B cell (primary cell): ENCODE results near the gene MVK. TPM values are rescaled to one million over a fixed set of nuclear protein-coding genes. Genes with fewer than 3 reads are reported as not detected.

ENCODE experiments used
- ATAC-seq: fragments of 200-7000 bp; cut with Tn5 transposase; one replicate; pipeline ENCODE4 v1.10.0; 2021; ENCODE audit warnings: low read depth, mild to moderate bottlenecking, moderate number of reproducible peaks, moderate library complexity
- CTCF ChIA-PET: fragments of 350-600 bp; sonication (Branson Sonifier 250); formaldehyde crosslinking; loops from one replicate; lab custom pipeline; 2021; ENCODE audit warnings: antibody characterized with exemption, inconsistent platforms; lab: Charles Lee
- POLR2A ChIA-PET: fragments of 350-600 bp; sonication (Branson Sonifier 250); formaldehyde crosslinking; loops from one replicate; lab custom pipeline; 2021; ENCODE audit warnings: antibody characterized with exemption; lab: Charles Lee
- DNase-seq: peaks from one replicate; pipeline ENCODE4 v3.0.0; 2013
- H2AFZ ChIP-seq: 2 replicates; pipeline ENCODE4 v1.6.1; 2012; ENCODE audit warnings: mild to moderate bottlenecking, low read depth, low read length; ENCODE audit not compliant: insufficient read depth, poor library complexity, severe bottlenecking
- H3K27ac ChIP-seq, 2 donors: 1 replicate in 1 of 2; 2 replicates in 1 of 2; pipeline ENCODE4 v1.5.1; 2012 to 2013; ENCODE audit warnings: low read length in 2 of 2, mild to moderate bottlenecking in 2 of 2, moderate library complexity in 1 of 2
- H3K27me3 ChIP-seq, 4 experiments: fragments of 200-600 bp in 1 of 4; sonication (generic) in 1 of 4; replicated peaks in 1 of 4; 1 replicate in 2 of 4; 2 replicates in 2 of 4; pipeline versions ENCODE4 v1.6.1 to v1.7.0; 2013 to 2016; ENCODE audit warnings: low read length in 3 of 4, mild to moderate bottlenecking in 2 of 4, mixed read lengths in 1 of 4, moderate library complexity in 1 of 4; ENCODE audit not compliant: insufficient read depth in 4 of 4, control insufficient read depth in 3 of 4; ENCODE audit errors: control extremely low read depth in 1 of 4
- H3K36me3 ChIP-seq, 2 experiments: replicated peaks in 1 of 2; 1 replicate in 1 of 2; 2 replicates in 1 of 2; pipeline versions ENCODE4 v1.6.1 to v1.7.1; 2013; ENCODE audit warnings: low read length in 1 of 2; ENCODE audit not compliant: insufficient read depth in 2 of 2, control insufficient read depth in 1 of 2; ENCODE audit errors: control extremely low read depth in 1 of 2, extremely low read depth in 1 of 2
- H3K4me1 ChIP-seq, 2 donors: fragments of 200-600 bp in 1 of 2; sonication (generic) in 1 of 2; 1 replicate in 1 of 2; 2 replicates in 1 of 2; pipeline versions ENCODE4 v1.5.1 to v1.6.1; 2013 to 2017; ENCODE audit warnings: low read length in 2 of 2; ENCODE audit not compliant: control insufficient read depth in 2 of 2, insufficient read depth in 2 of 2
- H3K4me2 ChIP-seq: replicated peaks from 2 replicates; pipeline ENCODE3; 2012; ENCODE audit warnings: mild to moderate bottlenecking, low read depth, low read length; ENCODE audit not compliant: poor library complexity, severe bottlenecking
- H3K4me3 ChIP-seq, 5 experiments: fragments of 200-600 bp in 1 of 5; sonication (generic) in 1 of 5; 1 replicate in 3 of 5; 2 replicates in 2 of 5; pipeline versions ENCODE4 v1.5.1 to v1.7.0; 2011 to 2016; ENCODE audit warnings: low read length in 4 of 5, mild to moderate bottlenecking in 4 of 5, low read depth in 2 of 5, control low read depth in 1 of 5, moderate library complexity in 1 of 5; ENCODE audit not compliant: insufficient read depth in 1 of 5; ENCODE audit errors: control extremely low read depth in 1 of 5, extremely low read depth in 1 of 5
- H3K79me2 ChIP-seq: fragments of 200-600 bp; sonication (generic); one replicate; pipeline ENCODE4 v1.6.0; 2016; ENCODE audit warnings: low read length; ENCODE audit not compliant: control insufficient read depth, insufficient read depth
- H3K9ac ChIP-seq: fragments of 200-600 bp; sonication (generic); 2 replicates; pipeline ENCODE4 v1.6.1; 2017; ENCODE audit warnings: mild to moderate bottlenecking, low read length, moderate library complexity
- H3K9me3 ChIP-seq, 3 donors: one replicate each; pipeline versions ENCODE4 v1.6.1 to v1.7.1; 2013; ENCODE audit warnings: low read length in 2 of 3; ENCODE audit not compliant: control insufficient read depth in 2 of 3, insufficient read depth in 1 of 3; ENCODE audit errors: control extremely low read depth in 1 of 3
- H4K20me1 ChIP-seq: 2 replicates; pipeline ENCODE4 v1.6.0; 2012; ENCODE audit warnings: mild to moderate bottlenecking, low read length; ENCODE audit not compliant: insufficient read depth, control insufficient read depth, poor library complexity, severe bottlenecking
- H3K27ac Mint-ChIP-seq: one replicate; pipeline ENCODE4 v1.8.0; 2021; ENCODE audit warnings: mixed read lengths
- H3K27me3 Mint-ChIP-seq: one replicate; pipeline ENCODE4 v1.8.0; 2021; ENCODE audit warnings: mixed read lengths
- H3K4me1 Mint-ChIP-seq: one replicate; pipeline ENCODE4 v1.8.0; 2021; ENCODE audit warnings: mixed read lengths
- H3K4me3 Mint-ChIP-seq: one replicate; pipeline ENCODE4 v1.8.0; 2021; ENCODE audit warnings: mixed read lengths
- H3K9me3 Mint-ChIP-seq: one replicate; pipeline ENCODE4 v1.8.0; 2022; ENCODE audit warnings: mixed read lengths; ENCODE audit not compliant: insufficient read depth
- CTCF ChIP-seq: fragments of 200-600 bp; IDR thresholded peaks from one replicate; pipeline ENCODE4 v1.8.0; 2022; ENCODE audit warnings: antibody characterized with exemption, mild to moderate bottlenecking
- EZH2 ChIP-seq: IDR thresholded peaks from 2 replicates; pipeline ENCODE4 v1.6.1; 2012; ENCODE audit warnings: borderline replicate concordance, low read depth, mild to moderate bottlenecking, moderate library complexity, low read length; ENCODE audit not compliant: insufficient read depth, poor library complexity, severe bottlenecking
- WGBS: methylation state at CpG from one replicate; pipeline ENCODE4 v1.1.5; 2013; ENCODE audit warnings: missing lambda C conversion rate; ENCODE audit not compliant: insufficient coverage; 5-methylcytosine and 5-hydroxymethylcytosine counted together
- intact Hi-C: fragments of 100-400 bp; cut with micrococcal nuclease; formaldehyde crosslinking; loops from one replicate; pipeline ENCODE4 v1.10.0; 2022
- polyA plus RNA-seq: library from polyadenylated mRNA; depleted of rRNA; stranded (reverse); fragments of >200 nt; gene quantifications from 2 replicates; pipeline ENCODE4 v1.2.3, GENCODE V29; 2012
- total RNA-seq, 2 donors: library from RNA; stranded (reverse); fragments of 120-200 nt in 1 of 2; gene quantifications; 1 replicate in 1 of 2; 2 replicates in 1 of 2; pipeline versions ENCODE4 v1.2.3 to v1.2.4, GENCODE V29; 2013 to 2022

Gene MVK
- total and polyA plus RNA-seq, 2 donors (not counting 1 experiment from before 2014, with no cell fraction given): 12.1 to 12.5 TPM

DNA sequence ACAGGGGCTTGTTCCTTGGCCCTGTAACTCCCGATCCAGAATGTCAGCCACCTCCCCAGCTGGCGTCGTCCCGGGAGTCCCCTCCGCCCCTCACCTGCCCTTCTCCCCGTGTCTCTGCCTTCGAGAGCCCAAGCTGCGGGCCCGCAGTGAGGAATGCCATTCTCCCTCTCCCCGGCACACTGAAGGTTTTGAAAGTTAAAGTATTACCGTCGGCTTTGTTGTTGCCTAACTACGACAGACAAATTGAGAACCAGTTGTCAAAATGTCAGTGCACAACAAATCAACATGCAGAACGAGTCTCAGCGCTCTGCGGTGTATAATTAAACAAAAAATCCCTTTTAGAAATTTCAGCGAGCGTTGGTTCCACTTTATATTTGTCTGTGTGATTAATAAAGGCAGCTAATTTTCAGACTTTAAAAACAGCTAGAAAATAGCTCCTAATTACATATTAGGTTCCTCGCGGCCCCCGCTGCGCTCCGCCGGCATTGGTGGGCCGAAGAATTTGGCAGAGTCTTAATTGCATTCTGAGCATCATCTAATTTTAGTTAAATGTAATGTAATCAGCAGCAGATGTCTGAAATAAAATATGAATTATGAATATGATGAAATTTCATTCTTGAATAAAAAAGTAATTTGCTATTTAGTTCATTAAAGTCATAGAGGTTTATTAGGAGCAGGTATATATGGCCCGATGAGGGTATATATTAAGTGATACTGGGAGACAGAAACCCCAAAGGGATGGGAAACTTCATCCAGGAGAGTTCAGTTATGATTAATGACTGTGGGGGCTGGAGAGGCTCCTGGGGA lies 40.3 kb downstream of the MVK start:
- Mint-ChIP-seq H3K27ac (no peak overlapping the region), H3K9me3 (no peaks in the 10 kb centered on the region), H3K27me3 (peaks cover 40% of the 10 kb centered on the region), H3K4me3 (no peak overlapping the region), H3K4me1 (no peaks in the 10 kb centered on the region)
- Histone ChIP-seq H3K79me2 (no peaks in the 10 kb centered on the region), H2AFZ (no peak overlapping the region), H3K4me2 (no peak overlapping the region), H3K4me3 (no peak overlapping the region), H3K27ac (no peak overlapping the region), H3K9ac (no peak overlapping the region), H3K4me1 (no peaks in the 10 kb centered on the region), H4K20me1 (no peaks in the 10 kb centered on the region), H3K36me3 (no peaks in the 10 kb centered on the region), H3K9me3 (peaks cover 0 to 4% (median 0%) of the 10 kb centered on the region in 3 donors), H3K27me3 (peaks cover 0 to 17% (median 3%) of the 10 kb centered on the region in 4 experiments)
- POLR2A ChIA-PET: no interaction called here
- intact Hi-C loops: no loop called here
- ATAC-seq (no peak), DNase-seq (no peak)
- CTCF ChIA-PET: interaction anchor here (0.9 kb wide), 1 partner anchor 16 kb away, joined by 3 read pairs; no protein-coding TSS in a partner anchor
- TF ChIP-seq CTCF (no peak), EZH2 (no peak)
- 81% methylated on average over 10 of the region's 26 CpGs for whole genome bisulfite sequencing

DNA sequence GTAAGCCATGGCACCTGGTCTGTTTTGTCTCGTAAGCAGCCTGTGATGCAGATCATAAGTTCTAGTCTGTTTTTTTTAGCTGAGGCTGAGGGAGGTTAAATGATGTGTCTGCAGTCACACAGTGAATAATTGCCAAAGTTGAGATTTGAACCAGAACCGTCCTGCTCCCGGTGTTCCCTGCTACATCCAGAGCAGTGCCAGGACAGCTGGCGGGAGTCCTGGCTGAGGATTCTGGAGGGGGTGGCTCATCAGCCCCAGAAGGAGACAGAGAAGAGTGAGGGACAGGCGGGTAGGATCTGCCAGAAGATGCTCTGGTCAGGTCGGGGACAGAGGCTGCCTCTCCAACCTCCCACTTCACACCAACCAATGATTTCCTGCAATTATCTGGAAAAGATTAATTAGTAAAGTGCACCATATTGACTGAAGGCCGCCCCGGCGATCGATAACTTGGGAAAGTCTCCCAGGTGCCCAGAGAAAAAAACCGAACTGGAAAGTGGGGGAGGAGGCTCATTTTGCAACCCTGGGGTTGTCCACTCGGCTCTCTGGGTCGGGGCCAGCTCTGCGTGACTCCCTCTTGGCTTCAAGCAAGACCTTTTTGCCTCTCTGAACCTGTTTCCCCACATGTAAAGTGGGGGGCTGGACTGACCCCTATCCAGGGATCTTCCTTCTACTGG lies 42.1 kb downstream of the MVK start:
- ATAC-seq (no peak), DNase-seq (no peak)
- H3K36me3 ChIP-seq: no peaks in the 10 kb centered on the region
- peaks cover 33% of the 10 kb centered on the region for H3K27me3 Mint-ChIP-seq
- H3K9ac ChIP-seq: no peak overlapping the region
- no peaks in the 10 kb centered on the region for H3K4me1 ChIP-seq
- H2AFZ ChIP-seq: no peak overlapping the region
- H3K4me3 ChIP-seq: no peak overlapping the region
- CTCF ChIA-PET: interaction anchor here (0.6 kb wide), 1 partner anchor 361 kb away, joined by 4 read pairs; no protein-coding TSS in a partner anchor
- no peaks in the 10 kb centered on the region for H4K20me1 ChIP-seq
- H3K9me3 Mint-ChIP-seq: no peaks in the 10 kb centered on the region
- no peaks in the 10 kb centered on the region for H3K4me1 Mint-ChIP-seq
- no peak overlapping the region for H3K4me3 Mint-ChIP-seq
- peaks cover 0 to 12% (median 2%) of the 10 kb centered on the region in 4 experiments for H3K27me3 ChIP-seq
- no peak overlapping the region for H3K27ac ChIP-seq
- no peak overlapping the region for H3K27ac Mint-ChIP-seq
- intact Hi-C loops: no loop called here
- POLR2A ChIA-PET: no interaction called here
- no peak overlapping the region for H3K4me2 ChIP-seq
- H3K79me2 ChIP-seq: no peaks in the 10 kb centered on the region
- H3K9me3 ChIP-seq: peaks cover 0 to 4% (median 0%) of the 10 kb centered on the region in 3 donors
- no peak for TF ChIP-seq CTCF
- TF ChIP-seq EZH2: no peak
- WGBS: 69% methylated on average over 5 of the region's 14 CpGs
